T-helper 22 cell (primary cell): Measurements from ENCODE around the gene GRM2.

Experiments
- DNase-seq: peaks from one replicate; pipeline ENCODE4 v3.0.0-alpha.2; 2020; ENCODE audit warnings: low read depth

Gene GRM2

DNA sequence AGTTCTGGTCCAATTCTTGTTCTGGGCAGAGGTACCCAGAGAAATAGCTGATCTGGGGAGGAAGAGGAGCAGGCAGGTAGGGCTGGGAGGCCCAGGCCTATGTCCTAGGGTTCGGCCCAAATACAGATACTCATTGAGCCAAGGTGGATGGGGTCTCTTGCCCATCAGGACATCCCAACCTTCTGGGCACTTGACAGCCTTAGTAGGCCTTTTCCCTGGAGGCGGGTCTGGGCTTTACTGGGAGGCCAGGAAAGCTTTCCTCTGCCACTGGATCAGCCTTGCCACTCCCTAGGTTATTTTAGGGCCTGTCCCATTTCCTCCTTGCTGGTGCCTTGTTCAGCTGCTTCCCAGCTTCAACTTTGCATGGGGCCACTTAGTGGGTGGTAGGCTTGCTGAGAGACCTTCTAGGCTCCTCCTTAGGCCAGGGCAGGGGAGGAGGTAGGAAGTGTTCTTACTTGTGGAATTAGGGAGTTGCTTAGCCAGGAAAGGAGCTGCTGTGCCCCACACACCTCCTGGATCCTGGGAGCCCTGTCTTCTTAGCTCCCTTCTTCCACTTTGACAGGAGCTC, 26.1 kb upstream of the GRM2 start:
- no peak for DNase-seq

DNA sequence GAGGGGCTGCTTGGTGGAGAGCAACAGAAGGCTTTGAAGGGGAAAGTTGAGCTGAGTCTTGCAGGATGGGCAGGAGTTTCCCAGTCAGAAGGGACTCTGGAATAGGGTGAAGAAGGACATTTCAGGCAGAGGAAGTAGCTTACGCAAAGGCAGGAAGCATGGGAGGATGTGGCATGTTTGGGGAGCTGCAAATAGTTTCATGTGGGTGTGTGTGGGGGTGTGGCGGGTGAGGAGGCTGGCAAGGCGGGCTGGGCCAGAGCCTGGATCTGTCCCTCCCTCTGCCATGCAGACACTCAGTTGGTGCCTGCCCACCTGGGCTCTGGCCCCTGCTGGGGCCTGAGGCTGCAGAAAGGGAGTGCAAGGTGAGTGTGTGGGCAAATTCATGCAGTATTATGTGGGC, 25.4 kb upstream of the GRM2 start:
- peak; percentile 40 for DNase-seq

DNA sequence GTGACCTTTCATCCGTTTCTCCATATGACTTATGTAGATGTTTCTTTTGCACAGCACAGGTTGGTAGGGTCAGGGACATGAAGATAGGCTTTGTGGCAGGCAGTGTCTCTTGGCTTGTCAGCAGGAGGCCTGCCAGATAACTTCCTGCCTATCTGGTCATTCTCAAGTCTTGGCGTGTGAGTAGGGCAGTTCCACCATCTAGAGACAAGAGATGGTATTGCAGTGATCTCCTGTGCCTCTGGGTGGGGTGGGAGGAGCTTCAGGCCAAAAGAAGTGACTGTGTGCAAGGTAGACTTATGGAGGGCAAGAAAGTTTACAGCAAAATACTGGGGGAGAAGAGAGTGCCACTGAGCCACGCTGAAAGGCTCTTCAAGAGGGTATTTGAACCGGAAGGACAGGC, 24.8 kb upstream of the GRM2 start:
- peak; percentile 59 for DNase-seq

DNA sequence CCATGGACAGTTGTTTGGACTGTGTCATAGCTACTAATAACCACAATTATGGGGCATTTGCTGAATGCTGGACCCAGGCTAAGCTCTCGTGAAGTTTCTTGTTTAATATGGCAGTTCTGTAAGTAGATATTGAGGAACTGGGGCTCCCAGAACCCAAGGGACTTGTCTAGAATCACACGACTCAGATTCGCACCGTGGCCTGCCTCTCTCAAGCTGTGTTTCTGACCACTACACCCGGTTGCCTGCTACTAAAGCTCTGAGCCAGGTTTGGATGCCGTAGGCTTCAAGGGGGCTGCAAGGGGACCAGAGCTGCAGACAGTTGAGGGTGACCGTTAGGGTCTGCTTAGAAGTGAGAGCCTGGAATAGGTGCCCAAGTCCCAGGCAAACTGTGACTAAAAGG, 24.3 kb upstream of the GRM2 start:
- DNase-seq, result no peak

DNA sequence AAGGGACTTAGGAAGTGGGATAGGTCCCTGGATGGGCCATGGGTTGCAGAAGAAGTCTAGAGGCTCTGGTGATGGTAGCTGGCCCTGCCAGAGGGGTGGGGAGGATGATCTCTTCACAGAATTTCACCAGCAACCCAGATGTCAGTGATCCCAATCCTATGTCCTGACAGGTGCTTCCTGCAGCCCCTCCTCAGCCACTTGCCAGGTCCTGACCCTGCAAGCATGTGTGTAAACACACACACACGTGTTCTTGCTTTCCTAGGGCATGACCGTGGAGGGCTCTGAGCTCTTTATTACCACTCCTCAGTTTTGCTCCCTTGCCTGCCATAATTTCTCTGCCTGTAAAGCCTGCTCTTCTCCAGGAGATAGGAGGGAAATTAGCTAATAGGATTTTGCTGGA, 23.3 kb upstream of the GRM2 start:
- no peak for DNase-seq

DNA sequence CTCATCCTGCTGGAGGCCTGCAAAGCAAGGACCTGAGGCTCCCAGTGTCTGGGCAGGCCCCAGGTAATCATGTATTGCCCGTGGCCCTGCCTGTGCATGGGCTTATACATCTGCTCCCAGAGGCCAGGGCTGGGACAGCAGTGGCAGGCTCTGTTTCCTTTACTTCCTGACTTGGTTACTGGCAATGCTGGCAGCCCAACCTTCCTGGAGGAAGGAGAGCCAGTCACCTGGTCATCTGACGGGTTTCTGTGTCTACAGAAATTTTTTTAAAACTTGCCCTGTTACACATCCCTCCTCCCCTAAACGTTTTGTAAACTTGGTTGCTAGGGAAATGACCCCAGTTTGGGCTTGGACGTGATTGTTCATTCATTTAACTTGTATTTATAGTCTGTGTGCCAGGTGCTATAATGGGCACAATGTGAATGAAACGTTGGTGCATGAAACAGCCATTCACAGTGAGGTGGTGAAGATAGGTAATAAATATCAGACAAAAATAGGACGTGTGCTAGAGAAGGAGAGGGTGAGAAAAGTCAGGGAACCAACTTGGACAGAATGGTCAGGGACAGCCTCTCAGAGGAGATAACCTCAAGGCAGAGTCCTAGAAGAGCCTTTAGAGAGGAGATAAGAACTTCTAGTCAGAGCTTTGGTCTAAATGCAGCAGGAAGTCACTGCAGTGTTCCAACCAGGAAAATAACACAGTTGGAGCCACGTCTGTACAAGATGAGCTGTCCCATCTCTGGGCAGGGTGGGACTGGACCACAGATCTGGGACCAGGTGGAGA, 21.7 kb upstream of the GRM2 start:
- DNase-seq, result no peak

DNA sequence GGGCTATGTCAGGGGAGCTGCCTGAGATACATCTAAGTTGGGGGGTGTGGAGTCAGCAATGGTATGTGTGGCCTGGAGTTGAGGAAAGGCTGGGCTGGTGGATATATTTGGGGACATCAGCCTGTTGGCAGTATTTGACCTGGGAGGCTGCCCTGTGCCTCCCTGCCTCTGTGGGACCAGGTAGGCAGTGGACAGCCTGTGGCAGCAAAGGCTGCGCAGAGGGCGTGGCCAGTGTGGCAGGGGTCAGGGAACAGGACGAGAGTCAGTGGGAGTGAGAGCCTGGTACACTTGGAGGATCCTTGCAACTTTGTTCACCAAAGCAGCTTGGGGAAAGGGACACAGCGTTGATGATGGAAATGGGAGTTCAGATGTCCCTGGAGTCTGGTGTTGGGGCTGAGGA, 20.8 kb upstream of the GRM2 start:
- DNase-seq, result no peak

DNA sequence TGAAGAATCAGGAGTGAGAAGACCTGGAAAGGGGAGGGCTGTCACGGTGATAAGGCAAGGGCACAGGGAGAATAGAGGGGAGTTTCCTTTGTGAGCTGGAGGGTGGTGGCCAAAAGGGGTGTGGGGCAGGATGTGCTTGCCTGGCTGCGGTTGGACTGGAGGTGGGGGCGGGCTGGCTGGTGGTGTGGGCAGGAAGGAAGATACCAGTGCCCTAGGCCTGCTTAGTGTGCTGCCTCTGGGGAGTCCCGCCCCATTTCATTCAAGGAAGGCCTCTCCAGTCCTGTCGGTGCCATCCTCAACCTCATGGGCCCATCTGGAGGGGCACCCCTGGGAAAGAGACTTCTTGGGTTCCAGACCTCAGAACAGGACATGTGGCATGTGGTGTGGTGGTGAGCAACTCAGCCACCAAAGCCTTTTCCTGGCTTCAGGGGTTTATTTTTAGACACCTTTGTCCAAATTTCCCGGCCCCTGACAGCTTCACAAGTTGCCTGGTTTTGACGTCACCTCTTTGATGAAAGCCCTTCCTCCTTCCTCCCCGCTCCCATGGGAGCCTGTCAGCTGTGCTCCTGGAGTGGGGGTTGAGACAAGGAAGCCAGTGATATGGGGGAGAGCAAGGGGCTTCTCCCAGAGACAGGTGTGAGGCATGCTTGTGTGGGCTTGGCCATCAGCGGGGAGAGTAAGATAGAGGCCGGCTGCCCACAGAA, 20.2 kb upstream of the GRM2 start:
- DNase-seq, result peak; percentile 83

DNA sequence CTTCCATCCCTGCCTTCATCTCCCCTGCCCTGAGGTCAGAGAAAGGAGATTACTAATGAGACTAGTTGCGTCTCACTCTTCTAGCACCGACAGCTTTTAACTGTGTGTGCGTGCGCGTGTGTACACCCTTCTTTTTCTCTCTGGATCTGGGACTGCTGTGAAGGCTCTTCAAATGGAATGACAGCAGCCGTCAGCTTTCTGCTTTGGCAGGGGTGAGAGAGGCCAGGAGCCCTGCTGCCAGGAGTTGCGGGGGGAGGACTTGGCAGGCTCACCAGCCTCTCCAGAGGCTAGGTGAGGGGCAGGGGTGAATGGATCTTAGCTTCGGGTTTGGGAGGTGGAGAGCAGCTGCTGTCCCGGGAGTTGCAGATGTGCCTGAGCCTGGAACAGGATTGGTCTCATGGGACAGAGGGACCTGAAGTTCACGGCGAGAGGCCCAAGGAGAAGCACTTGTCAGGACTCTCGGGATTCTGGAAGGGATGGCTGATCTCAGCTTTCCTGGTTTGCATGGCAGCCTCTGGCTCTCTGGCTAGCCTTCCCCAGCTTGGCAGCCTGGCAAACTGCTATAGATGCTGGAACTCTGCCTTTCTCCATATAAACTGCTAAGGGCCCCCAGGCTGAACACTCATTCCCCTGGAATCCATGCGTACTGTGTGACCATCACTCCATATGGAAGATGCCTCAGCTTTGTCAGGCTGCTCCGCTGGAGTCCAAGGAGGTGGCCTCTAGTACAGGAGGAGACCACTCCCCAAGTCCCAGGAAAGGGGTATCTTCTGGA, 19.2 kb upstream of the GRM2 start:
- DNase-seq, result no peak

DNA sequence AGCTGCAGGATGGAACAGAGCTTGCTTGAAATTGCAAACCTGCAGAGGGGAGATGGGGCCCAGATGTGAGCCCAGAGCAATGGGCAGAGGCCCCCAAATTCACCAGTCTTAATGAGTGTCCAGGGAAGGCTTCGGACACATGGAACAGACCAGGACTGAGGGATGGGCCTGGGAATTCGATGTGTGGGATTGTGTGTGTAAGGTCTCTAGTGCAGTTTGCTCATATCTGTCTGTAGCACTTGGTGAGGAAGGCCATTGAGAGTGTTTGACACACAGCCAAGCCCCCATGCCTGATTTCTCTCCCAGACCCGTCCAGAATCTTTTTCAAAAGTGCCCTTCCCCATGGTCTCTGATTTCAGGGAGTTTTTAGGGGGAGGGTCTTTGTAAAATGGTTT, 18.7 kb upstream of the GRM2 start:
- DNase-seq, result no peak

DNA sequence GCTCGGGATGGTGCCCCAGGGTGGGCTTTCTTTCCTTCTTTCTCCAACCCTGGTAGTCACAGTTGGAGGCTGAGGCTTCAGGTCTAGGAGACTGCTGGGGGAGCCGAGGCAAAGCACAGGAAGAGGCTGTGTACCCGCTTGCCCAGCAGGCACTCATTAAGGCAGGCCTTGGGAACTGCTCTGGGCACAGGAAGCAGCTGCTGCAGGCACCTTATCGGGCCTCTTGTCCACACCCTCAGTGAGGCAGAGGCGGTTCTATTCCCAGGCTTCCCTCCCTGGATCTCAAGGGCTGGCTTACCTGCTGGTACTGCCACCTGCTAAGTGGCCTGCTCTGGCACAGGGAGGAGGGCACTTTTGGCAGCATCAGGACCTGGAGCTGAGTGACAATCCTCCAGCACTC, 15.8 kb upstream of the GRM2 start:
- DNase-seq, result no peak

DNA sequence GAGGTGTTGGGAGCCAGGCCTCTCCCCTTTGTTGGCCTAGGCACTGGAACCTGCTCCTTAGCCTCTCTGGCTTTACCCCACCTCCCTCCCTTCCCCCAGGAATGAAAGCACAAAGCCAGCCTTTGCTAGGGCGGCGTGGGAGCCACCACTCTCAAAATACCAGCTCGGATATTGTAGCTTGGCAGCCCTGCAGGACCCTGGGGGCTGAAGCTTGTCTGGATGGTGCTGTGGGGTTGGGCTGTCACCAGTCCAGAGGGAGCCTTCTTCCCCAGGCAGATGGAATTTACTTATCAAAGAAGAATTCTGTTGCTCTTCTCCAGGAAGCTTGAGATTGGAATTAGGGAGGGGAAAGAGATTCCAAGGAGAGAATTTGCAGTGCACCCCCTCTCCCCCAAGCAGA, 14.9 kb upstream of the GRM2 start:
- DNase-seq, result no peak

DNA sequence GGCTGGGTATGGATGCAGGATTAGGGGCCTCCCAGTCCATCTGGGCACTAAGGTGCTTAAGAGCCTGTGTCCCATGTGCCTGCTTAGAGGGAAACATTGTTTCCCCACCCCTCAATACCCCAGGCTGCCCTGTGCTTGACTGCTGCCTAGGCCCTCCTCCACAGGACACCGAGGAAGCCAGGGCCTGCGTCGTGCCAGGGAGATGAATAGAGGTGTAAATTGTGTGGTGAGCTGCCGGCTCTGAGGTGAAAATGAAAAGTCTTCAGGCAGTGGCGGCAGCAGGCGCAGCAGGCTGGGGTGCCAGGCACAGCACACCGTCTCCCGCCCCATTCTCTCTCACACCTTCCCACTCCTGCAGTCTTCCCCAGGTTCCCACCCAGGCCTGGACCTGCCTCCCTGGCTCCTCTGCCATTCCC, 13.9 kb upstream of the GRM2 start:
- DNase-seq, result no peak

DNA sequence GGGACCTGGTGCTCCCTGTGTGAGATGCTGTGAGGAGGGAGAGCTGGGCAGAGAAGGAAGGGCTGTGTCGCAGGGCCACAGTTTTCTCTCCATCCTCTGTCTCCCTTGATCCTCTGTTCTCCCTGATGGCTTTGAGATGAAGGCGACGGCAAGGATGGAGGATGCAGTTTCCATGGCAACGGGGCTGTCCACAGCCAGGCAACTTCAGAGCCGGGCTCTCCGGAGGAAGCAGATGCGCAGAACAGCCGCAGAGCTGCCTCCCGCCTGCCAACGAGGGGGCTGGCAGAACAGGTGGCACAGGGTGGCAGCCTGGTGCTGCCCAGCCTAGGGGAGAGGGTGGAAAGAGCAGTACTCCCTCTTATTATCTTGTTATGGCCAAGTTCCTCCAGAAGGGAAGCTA, 9.9 kb upstream of the GRM2 start:
- no peak for DNase-seq

DNA sequence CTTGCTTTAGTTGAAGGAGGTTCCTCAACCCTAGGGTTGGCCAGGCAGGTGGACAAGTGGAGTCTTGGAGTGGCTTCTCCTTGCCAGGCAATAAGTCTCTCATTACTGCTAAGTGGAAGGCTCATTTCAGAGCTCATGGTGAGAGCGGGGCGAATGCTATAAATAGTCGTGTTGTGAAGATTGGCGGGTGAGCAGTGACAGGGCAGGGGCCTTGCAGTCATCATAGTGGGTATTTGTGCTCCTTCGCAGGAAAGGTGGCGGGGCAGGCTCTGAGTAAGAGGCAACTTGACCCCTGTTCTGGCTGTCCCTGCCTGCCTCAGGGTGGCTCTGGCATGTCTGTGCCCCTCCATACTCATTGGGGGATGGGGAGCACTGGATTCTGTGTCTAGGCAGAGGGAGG, 8.7 kb upstream of the GRM2 start:
- DNase-seq, result no peak

DNA sequence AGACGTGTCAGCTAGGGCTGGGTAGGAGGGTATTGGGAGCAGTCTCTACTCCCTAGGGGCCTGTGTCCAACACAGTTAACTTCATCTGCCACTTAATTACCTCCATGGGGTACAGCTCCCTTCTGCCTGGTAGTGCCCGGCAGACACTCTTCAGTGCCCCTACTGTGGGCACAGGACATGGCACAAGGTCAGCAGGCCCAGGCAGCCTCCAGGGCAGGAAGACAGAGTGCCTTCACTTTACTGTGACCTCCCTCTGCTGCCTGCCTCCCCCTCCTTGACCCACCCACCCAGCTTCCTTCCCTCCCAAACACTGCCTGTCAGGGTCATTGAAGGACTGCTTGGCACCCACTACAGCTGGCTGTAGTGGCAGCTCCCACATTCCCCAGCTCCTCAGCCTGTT, 6.5 kb upstream of the GRM2 start:
- DNase-seq, result no peak

DNA sequence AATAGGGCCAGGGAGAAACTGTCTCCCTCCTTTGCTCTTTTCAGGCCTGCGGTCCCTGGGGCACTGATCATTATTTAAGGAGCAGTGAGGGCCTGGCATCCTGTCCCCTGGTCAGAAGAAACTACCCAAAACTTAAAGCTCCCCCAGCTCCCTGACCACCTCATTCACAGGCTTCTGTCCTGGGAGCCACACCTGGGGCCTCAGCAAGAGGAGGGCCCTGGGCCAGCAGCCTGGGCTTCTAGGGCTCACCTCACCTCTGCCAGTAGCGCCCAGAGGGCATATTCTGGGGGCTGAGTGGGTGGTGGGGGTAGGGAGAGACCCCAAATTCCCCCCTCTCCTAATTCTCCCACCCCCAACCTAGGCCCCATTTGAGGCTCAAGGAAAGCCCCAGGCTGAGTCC, 4.7 kb upstream of the GRM2 start:
- no peak for DNase-seq

DNA sequence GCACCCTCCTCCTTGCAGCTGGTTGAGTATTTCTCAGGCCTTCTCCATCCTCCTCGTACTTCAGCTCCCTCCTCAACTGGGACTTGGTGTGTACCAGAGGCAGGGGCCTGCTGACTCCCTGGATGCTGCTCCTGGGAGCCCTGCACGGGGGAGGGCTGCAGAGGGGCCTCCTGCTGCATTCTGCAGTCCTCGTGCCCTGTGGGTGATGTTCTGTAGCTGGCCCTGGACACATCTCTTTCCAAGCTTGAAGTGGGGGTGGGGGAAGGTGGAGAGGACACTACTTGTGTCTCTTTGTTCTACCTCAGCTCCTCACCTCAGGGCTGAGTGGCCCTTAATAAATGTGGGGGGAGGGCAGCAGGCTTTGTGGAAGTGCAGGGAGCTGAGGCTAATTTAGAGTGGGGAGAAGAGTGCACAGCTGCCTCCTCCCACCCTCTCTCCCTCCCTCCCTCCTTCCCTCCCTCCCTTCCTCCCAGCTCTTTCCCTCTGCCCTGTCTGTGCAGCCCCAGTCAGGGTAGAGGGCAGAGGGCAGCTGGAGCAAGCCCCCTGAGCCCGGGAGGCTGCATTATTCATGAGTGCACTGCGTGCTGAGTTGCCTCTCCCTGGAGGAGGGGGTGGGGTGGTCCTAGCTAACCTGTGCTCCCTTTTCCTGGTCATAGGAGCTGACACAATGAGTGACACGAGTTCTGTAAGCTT, 3.7 kb upstream of the GRM2 start:
- DNase-seq, result no peak

DNA sequence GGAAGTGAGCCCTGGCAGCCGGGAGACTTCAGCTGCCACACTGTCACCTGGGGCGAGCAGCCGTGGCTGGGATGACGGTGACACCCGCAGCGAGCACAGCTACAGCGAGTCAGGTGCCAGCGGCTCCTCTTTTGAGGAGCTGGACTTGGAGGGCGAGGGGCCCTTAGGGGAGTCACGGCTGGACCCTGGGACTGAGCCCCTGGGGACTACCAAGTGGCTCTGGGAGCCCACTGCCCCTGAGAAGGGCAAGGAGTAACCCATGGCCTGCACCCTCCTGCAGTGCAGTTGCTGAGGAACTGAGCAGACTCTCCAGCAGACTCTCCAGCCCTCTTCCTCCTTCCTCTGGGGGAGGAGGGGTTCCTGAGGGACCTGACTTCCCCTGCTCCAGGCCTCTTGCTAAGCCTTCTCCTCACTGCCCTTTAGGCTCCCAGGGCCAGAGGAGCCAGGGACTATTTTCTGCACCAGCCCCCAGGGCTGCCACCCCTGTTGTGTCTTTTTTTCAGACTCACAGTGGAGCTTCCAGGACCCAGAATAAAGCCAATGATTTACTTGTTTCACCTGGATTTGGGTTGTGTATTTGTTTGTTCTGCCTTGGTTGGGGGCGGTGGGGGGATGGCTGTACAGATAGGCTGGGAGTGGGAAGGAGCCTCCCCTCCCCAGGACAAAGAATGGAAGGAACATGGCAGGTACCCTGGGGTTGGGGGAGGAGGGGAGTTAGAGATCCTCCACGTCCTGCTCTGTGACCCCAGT, 2.9 kb upstream of the GRM2 start:
- no peak for DNase-seq

DNA sequence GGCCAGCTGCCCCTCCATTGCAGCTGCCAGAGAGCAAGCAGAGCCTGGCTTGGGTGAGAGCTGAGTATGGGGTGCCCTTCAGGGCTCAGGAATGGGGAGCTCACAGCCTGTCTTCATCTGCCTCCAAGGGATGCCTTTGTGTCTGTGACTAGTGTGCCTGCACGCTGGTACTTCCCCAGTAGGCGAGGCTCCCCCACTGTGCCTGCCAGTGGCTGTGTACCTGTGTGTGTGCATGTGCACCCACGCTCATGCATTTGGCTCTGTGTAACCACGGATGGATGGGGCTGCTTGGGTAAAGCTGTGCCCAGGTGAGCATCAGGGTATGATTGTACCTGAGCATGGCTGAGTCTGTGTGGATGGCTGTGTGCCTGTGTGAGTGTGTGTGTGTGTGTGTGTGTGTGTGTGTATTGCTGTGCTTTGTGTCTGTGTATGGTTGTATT, 2.3 kb upstream of the GRM2 start:
- DNase-seq, result no peak

DNA sequence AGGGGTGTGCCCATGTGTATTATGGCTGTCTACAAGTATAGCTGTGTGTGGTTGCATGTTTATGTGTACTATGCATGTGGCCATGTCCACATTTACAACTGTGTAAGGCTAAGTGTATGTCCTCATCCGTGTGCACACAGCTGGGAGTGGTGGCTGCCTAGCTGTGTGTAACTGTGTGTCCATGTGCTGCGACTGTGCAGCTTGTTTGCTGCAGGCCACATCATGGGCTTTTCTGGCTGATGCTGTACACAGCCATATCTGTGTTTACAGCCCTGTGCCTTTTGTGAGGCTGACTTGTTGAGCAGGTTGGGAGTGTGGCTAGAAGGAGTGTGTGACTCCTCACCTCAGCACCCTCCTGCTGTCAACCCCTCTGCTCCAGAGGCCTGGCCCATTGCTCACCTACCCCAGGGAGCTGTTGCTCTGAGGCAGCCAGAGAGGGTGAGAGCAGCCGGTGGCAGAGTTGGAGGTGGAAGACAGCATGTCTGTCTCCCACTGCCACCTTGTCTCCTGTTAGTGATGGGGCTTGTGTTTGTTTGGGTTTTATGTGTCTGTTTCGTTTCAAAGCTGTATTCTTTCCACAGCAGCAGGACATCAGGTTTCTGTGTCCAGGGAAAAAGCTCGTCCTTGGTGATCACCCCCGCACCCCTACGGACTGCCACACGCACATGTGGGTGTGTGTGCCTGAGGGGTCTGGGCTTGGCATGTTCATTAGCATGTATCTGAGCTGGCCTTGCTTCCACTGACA, 1.4 kb upstream of the GRM2 start:
- DNase-seq, result no peak
